Tibial nerve (tissue), 4 donors: ENCODE measurements around the gene SCAMP2. TPM values are rescaled to one million over a fixed set of nuclear protein-coding genes. Genes with fewer than 3 reads are reported as not detected.
"Not testable (repeated sequence)": the region's sequence is repeated elsewhere in the genome, so short reads cannot be mapped to it uniquely, and the experiment has no call there.

ENCODE experiments used
- DNase-seq, 2 donors: peaks; one replicate each; pipeline ENCODE4 v3.0.0-alpha.2; 2019; ENCODE audit warnings: low spot score in 2 of 2
- H3K27ac ChIP-seq, 4 donors: fragments of 200-600 bp; sonication (generic) in 3 of 4; one replicate each; pipeline ENCODE4 v1.5.1; 2017 to 2019; ENCODE audit warnings: mild to moderate bottlenecking in 1 of 4
- H3K27me3 ChIP-seq, 2 donors: fragments of 200-600 bp; sonication (generic) in 1 of 2; one replicate each; pipeline versions ENCODE4 v1.5.1 to v1.6.0; 2017 to 2019
- H3K36me3 ChIP-seq, 3 donors: fragments of 200-600 bp; sonication (generic); one replicate each; pipeline ENCODE4 v1.5.1; 2018 to 2019
- H3K4me1 ChIP-seq, 4 donors: fragments of 200-600 bp; sonication (generic) in 3 of 4; one replicate each; pipeline ENCODE4 v1.5.1; 2017 to 2019
- H3K4me3 ChIP-seq, 4 donors: fragments of 200-600 bp; sonication (generic) in 3 of 4; one replicate each; pipeline ENCODE4 v1.5.1; 2017 to 2019; ENCODE audit warnings: mild to moderate bottlenecking in 1 of 4, moderate library complexity in 1 of 4
- H3K9me3 ChIP-seq, 4 donors: fragments of 200-600 bp; sonication (generic) in 3 of 4; one replicate each; pipeline ENCODE4 v1.5.1; 2017 to 2019
- EP300 ChIP-seq, 2 donors: sonication (generic); formaldehyde crosslinking; IDR thresholded peaks; one replicate each; pipeline ENCODE4 v1.6.1; 2017; ENCODE audit warnings: antibody characterized with exemption in 2 of 2, mild to moderate bottlenecking in 1 of 2
- POLR2A ChIP-seq, 2 donors: fragments of 450-650 bp; IDR thresholded peaks; one replicate each; pipeline ENCODE4 v1.6.1; 2017; ENCODE audit warnings: antibody characterized with exemption in 2 of 2, mild to moderate bottlenecking in 2 of 2, moderate library complexity in 2 of 2
- WGBS, 2 donors: methylation state at CpG; one replicate each; pipeline ENCODE4 v1.1.5; 2018; 5-methylcytosine and 5-hydroxymethylcytosine counted together
- total RNA-seq, 4 donors: library from RNA; depleted of rRNA; stranded (reverse); fragments of >200 nt; gene quantifications; one replicate each; pipeline ENCODE4 v1.1.0, GENCODE V29; 2016
- TF ChIP-seq, protein P1 (sequence below), 5 experiments: fragments of 200-600 bp in 3 of 5; fragments of 450-650 bp in 2 of 5; sonication (generic) in 3 of 5; IDR thresholded peaks; one replicate each; pipeline ENCODE4 v1.5.1; 2016 to 2019; ENCODE audit warnings: antibody characterized with exemption in 5 of 5, mild to moderate bottlenecking in 3 of 5, moderate library complexity in 2 of 5

The SCAMP2 gene
- total RNA-seq: 10 to 100 TPM; 47.6 to 72.0 (median 65.7) TPM

DNA sequence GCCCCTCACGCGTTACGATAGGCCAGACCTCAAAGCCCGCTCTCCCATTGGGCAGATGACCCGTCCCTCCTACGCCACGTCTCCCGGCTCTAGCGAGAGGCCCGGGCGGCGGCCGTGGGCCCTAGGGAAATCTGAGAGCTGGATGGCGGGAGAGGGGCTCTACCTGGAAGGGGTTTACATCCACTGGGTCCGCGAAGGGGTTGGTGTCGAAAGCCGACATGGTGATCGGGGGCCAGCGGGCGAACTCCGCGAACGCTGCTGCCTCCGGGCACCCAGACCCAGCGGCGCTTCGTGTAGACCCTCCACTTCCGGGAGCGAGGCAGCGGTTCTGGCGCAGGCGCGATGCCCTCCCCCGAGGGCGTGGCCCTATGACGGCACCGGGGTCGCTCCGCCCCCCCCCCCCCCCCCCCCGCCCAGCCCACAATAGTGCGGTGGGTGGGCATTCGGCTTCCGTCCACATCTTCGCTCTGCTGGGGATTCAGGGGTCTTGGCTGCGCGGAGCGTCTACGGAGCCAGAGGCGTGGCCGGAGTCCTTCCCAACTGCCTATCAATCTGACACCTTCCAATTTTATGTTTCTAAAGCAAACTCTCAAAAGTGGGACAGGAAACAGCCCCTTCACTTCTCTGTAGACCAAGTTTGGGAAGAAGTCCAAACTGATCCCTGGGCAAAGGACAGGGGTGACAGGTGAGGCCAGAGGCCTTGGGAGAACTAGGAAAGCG, at the start of gene SCAMP2:
Gene SCAMP2, minus strand, starts transcription at position 330 of the 720 bp plus-strand sequence. Its CDS starts 110 bp downstream, at position 220.
- Histone ChIP-seq H3K4me3 (peak within 1 kb of the TSS; percentile 69 to 76 (median 75)), H3K9me3 (no peaks in the 10 kb centered on the region)

DNA sequence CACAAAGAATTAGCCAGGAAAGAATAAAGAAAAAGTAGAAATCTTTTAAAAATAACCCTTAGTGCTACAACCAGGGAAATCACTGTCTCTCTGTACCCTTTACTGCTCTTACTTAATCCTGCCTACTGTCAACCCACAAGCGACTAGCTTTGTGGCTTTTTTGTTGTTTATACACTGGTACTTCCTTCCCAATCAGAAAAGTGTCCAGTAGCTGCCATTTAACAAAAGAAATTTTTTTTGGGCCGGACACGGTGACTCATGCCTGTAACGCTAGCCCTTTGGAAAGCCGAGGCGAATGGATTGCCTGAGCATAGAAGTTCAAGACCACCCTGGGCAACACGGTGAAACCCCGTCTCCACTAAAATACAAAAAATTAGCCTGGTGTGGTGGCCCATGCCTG, 47.3 kb upstream of the SCAMP2 start:
- Histone ChIP-seq H3K27me3 (no peaks in the 10 kb centered on the region), H3K27ac (no peak overlapping the region), H3K9me3 (no peaks in the 10 kb centered on the region), H3K4me3 (no peak overlapping the region), H3K36me3 (peaks cover 3 to 98% (median 22%) of the 10 kb centered on the region in 3 donors), H3K4me1 (no peaks in the 10 kb centered on the region)
- TF ChIP-seq POLR2A (IDR thresholded peaks at IDR 0.05): no peak
- TF ChIP-seq, protein P1, sequence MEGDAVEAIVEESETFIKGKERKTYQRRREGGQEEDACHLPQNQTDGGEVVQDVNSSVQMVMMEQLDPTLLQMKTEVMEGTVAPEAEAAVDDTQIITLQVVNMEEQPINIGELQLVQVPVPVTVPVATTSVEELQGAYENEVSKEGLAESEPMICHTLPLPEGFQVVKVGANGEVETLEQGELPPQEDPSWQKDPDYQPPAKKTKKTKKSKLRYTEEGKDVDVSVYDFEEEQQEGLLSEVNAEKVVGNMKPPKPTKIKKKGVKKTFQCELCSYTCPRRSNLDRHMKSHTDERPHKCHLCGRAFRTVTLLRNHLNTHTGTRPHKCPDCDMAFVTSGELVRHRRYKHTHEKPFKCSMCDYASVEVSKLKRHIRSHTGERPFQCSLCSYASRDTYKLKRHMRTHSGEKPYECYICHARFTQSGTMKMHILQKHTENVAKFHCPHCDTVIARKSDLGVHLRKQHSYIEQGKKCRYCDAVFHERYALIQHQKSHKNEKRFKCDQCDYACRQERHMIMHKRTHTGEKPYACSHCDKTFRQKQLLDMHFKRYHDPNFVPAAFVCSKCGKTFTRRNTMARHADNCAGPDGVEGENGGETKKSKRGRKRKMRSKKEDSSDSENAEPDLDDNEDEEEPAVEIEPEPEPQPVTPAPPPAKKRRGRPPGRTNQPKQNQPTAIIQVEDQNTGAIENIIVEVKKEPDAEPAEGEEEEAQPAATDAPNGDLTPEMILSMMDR (IDR thresholded peaks at IDR 0.05): no peak
- 74 to 92% methylated on average over 8 of the region's 8 CpGs for WGBS, 2 donors
- no peak for DNase-seq

More for the DNA sequence above, at the start of gene SCAMP2:
- no peaks in the 10 kb centered on the region for H3K36me3 ChIP-seq
- WGBS, 2 donors: 0% methylated on average over 25 to 29 of the region's 52 CpGs
- peaks cover 0 to 51% (median 42%) of the 10 kb centered on the region in 4 donors for H3K4me1 ChIP-seq
- no peaks in the 10 kb centered on the region for H3K27me3 ChIP-seq
- TF ChIP-seq EP300 (IDR thresholded peaks at IDR 0.05) (peak in 1 of 2 donors; percentile 92), POLR2A (IDR thresholded peaks at IDR 0.05) (peak; percentile 63 to 87)
- TF ChIP-seq, protein P1 (IDR thresholded peaks at IDR 0.05): peak in 1 of 5 experiments; percentile 39
- H3K27ac ChIP-seq: peak within 1 kb of the TSS; percentile 91 to 97 (median 92)
- DNase-seq: peak; percentile 85 to 90

- Histone ChIP-seq H3K4me3 (no peak overlapping the region), H3K27me3 (no peaks in the 10 kb centered on the region), H3K9me3 (no peaks in the 10 kb centered on the region), H3K4me1 (no peaks in the 10 kb centered on the region), H3K27ac (no peak overlapping the region), H3K36me3 (peaks cover 3 to 98% (median 19%) of the 10 kb centered on the region in 3 donors)
- DNase-seq: no peak
- 90 to 93% methylated on average over 6 of the region's 6 CpGs for WGBS, 2 donors
- TF ChIP-seq, protein P1 (IDR thresholded peaks at IDR 0.05): no peak
- TF ChIP-seq POLR2A (IDR thresholded peaks at IDR 0.05) (no peak), EP300 (IDR thresholded peaks at IDR 0.05) (no peak)
These were observed 44.5 kb upstream of the SCAMP2 start for GRCh38 chr15:74917676-74918075.

- H3K36me3 ChIP-seq: peaks cover 3 to 71% (median 5%) of the 10 kb centered on the region in 3 donors
- H3K4me3 ChIP-seq, H3K27ac ChIP-seq, H3K4me1 ChIP-seq, H3K9me3 ChIP-seq, DNase-seq, H3K27me3 ChIP-seq: not testable (repeated sequence)
- WGBS, 2 donors: 88 to 90% methylated on average over 8 of the region's 8 CpGs
These were observed 40.6 kb upstream of the SCAMP2 start for GRCh38 chr15:74913799-74914198.

DNA sequence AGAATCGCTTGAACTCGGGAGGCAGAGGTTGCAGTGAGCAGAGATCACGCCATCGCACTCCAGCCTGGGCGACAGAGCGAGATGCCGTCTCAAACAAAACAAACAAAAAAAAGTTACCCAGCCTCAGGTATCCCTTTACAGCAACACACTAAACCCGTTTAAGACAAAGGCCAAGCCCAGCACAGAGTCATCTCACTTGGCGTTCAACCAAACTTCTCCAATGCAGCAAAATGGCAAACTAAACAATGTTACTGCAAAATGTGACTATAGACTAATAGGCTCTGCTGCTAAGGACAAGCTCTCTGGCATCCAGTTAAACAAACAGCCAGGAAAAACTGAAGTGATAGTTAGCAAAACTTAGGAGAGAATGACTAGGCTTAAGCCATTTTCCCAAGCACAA, 39.9 kb upstream of the SCAMP2 start:
- H3K36me3 ChIP-seq: peaks cover 3 to 64% (median 5%) of the 10 kb centered on the region in 3 donors
- DNase-seq: no peak
- H3K27me3 ChIP-seq: no peaks in the 10 kb centered on the region
- H3K9me3 ChIP-seq: no peaks in the 10 kb centered on the region
- TF ChIP-seq EP300 (IDR thresholded peaks at IDR 0.05) (no peak), POLR2A (IDR thresholded peaks at IDR 0.05) (no peak)
- TF ChIP-seq, protein P1 (IDR thresholded peaks at IDR 0.05): no peak
- no peaks in the 10 kb centered on the region for H3K4me1 ChIP-seq
- WGBS, 2 donors: 90 to 91% methylated on average over 9 of the region's 9 CpGs
- no peak overlapping the region for H3K4me3 ChIP-seq
- H3K27ac ChIP-seq: no peak overlapping the region
